ENCODE measurements around the gene PCDHA8.

DNA sequence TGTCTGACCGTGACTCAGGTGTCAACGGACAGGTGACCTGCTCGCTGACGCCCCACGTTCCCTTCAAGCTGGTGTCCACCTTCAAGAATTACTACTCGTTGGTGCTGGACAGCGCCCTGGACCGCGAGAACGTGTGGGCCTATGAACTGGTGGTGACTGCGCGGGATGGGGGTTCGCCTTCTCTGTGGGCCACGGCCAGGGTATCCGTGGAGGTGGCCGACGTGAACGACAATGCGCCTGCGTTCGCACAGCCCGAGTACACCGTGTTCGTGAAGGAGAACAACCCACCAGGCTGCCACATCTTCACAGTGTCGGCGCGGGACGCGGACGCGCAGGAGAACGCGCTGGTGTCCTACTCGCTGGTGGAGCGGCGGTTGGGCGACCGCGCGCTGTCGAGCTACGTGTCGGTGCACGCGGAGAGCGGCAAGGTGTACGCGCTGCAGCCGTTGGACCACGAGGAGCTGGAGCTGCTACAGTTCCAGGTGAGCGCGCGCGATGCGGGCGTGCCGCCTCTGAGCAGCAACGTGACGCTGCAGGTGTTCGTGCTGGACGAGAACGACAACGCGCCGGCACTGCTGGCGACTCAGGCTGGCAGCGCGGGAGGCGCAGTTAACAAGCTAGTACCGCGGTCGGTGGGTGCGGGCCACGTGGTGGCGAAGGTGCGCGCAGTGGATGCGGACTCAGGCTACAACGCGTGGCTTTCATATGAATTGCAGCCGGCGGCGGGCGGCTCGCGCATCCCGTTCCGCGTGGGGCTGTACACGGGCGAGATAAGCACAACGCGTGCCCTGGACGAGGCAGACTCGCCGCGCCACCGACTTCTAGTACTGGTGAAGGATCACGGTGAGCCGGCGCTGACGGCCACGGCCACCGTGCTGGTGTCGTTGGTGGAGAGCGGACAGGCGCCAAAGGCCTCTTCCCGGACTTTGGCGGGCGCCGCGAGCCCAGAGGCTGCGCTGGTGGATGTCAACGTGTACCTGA, 29.5 kb downstream of the PCDHA8 start:
- TF ChIP-seq GATA2 (IDR thresholded peaks at IDR 0.05; ENCODE audit: low read depth, low read length), result no peak
- TF ChIP-seq GATA3 (IDR thresholded peaks at IDR 0.05; ENCODE audit: low read depth, low read length), result no peak

Data from SH-SY5Y (cell line).